ENCODE data around the gene LRRC4. TPM values are rescaled to one million over a fixed set of nuclear protein-coding genes. Genes with fewer than 3 reads are reported as not detected.

LRRC4 gene
- total RNA-seq, 1 donor from 2014 or later: 19.8 TPM

GRCh38 chr7:127995881-127996215, 35.4 kb downstream of the LRRC4 start:
- peaks cover 7% of the 10 kb centered on the region for H4K20me1 ChIP-seq (ENCODE audit: low read depth)
- Mint-ChIP-seq H3K9me3 (no peaks in the 10 kb centered on the region), H3K4me1 (peaks cover 44% of the 10 kb centered on the region), H3K27me3 (ENCODE audit: insufficient read depth, low read depth) (peaks cover 3% of the 10 kb centered on the region), H3K4me3 (no peak overlapping the region), H3K27ac (peak overlapping the region; percentile 52), H3K36me3 (peaks cover 19% of the 10 kb centered on the region)
- no peak overlapping the region for H3K4me2 ChIP-seq
- no peak for DNase-seq (ENCODE audit: low spot score)
- H3K4me3 ChIP-seq: no peak overlapping the region
- no peaks in the 10 kb centered on the region for H3K9me3 ChIP-seq (ENCODE audit: low read depth)
- no peaks in the 10 kb centered on the region for H3K36me3 ChIP-seq
- H3K4me1 ChIP-seq: peaks cover 25% of the 10 kb centered on the region
- H3K79me2 ChIP-seq (ENCODE audit: low read depth): no peaks in the 10 kb centered on the region
- no peaks in the 10 kb centered on the region for H3K27me3 ChIP-seq
- no peak overlapping the region for H3K9ac ChIP-seq
- H3K27ac ChIP-seq: peak overlapping the region; percentile 1
- H3F3A ChIP-seq (ENCODE audit: low read depth): peaks cover 7% of the 10 kb centered on the region
- no peak for TF ChIP-seq EZH2phosphoT487 (IDR thresholded peaks at IDR 0.05)
- TF ChIP-seq, protein P1, sequence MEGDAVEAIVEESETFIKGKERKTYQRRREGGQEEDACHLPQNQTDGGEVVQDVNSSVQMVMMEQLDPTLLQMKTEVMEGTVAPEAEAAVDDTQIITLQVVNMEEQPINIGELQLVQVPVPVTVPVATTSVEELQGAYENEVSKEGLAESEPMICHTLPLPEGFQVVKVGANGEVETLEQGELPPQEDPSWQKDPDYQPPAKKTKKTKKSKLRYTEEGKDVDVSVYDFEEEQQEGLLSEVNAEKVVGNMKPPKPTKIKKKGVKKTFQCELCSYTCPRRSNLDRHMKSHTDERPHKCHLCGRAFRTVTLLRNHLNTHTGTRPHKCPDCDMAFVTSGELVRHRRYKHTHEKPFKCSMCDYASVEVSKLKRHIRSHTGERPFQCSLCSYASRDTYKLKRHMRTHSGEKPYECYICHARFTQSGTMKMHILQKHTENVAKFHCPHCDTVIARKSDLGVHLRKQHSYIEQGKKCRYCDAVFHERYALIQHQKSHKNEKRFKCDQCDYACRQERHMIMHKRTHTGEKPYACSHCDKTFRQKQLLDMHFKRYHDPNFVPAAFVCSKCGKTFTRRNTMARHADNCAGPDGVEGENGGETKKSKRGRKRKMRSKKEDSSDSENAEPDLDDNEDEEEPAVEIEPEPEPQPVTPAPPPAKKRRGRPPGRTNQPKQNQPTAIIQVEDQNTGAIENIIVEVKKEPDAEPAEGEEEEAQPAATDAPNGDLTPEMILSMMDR (IDR thresholded peaks at IDR 0.05): no peak
- no peak for TF ChIP-seq EZH2 (IDR thresholded peaks at IDR 0.05)
- H2AFZ ChIP-seq (replicated peaks): no peak overlapping the region

GRCh38 chr7:127995156-127995880, 35.9 kb downstream of the LRRC4 start:
- H3K9me3 Mint-ChIP-seq: no peaks in the 10 kb centered on the region
- Histone ChIP-seq H3K36me3 (no peaks in the 10 kb centered on the region), H3K9ac (no peak overlapping the region), H3K4me3 (no peak overlapping the region), H3F3A (ENCODE audit: low read depth) (peaks cover 7% of the 10 kb centered on the region), H3K9me3 (ENCODE audit: low read depth) (no peaks in the 10 kb centered on the region), H3K4me1 (peaks cover 25% of the 10 kb centered on the region), H3K27ac (peak overlapping the region; percentile 1), H3K79me2 (ENCODE audit: low read depth) (no peaks in the 10 kb centered on the region), H3K4me2 (peak overlapping the region; percentile 3), H2AFZ (replicated peaks) (no peak overlapping the region), H3K27me3 (no peaks in the 10 kb centered on the region), H4K20me1 (ENCODE audit: low read depth) (peaks cover 7% of the 10 kb centered on the region)
- peaks cover 19% of the 10 kb centered on the region for H3K36me3 Mint-ChIP-seq
- peaks cover 40% of the 10 kb centered on the region for H3K4me1 Mint-ChIP-seq
- H3K27me3 Mint-ChIP-seq (ENCODE audit: insufficient read depth, low read depth): peaks cover 3% of the 10 kb centered on the region
- TF ChIP-seq EZH2 (IDR thresholded peaks at IDR 0.05): no peak
- no peak for TF ChIP-seq EZH2phosphoT487 (IDR thresholded peaks at IDR 0.05)
- TF ChIP-seq, protein P1 (IDR thresholded peaks at IDR 0.05): no peak
- peak overlapping the region; percentile 54 for H3K27ac Mint-ChIP-seq
- DNase-seq (ENCODE audit: low spot score): no peak
- H3K4me3 Mint-ChIP-seq: no peak overlapping the region

- no peaks in the 10 kb centered on the region for H3K79me2 ChIP-seq (ENCODE audit: low read depth)
- no peak overlapping the region for H2AFZ ChIP-seq (replicated peaks)
- Mint-ChIP-seq H3K27ac (no peak overlapping the region), H3K27me3 (ENCODE audit: insufficient read depth, low read depth) (peaks cover 3% of the 10 kb centered on the region), H3K4me1 (peaks cover 39% of the 10 kb centered on the region), H3K4me3 (no peak overlapping the region), H3K9me3 (no peaks in the 10 kb centered on the region), H3K36me3 (peaks cover 16% of the 10 kb centered on the region)
- H3K36me3 ChIP-seq: no peaks in the 10 kb centered on the region
- TF ChIP-seq, protein P1 (IDR thresholded peaks at IDR 0.05): no peak
- TF ChIP-seq EZH2 (IDR thresholded peaks at IDR 0.05) (no peak), EZH2phosphoT487 (IDR thresholded peaks at IDR 0.05) (no peak)
- H3K9ac ChIP-seq: no peak overlapping the region
- H3K27ac ChIP-seq: no peak overlapping the region
- H3F3A ChIP-seq (ENCODE audit: low read depth): peaks cover 7% of the 10 kb centered on the region
- no peak for DNase-seq (ENCODE audit: low spot score)
- H3K27me3 ChIP-seq: no peaks in the 10 kb centered on the region
- peaks cover 7% of the 10 kb centered on the region for H4K20me1 ChIP-seq (ENCODE audit: low read depth)
- H3K4me3 ChIP-seq: no peak overlapping the region
- H3K4me2 ChIP-seq: no peak overlapping the region
- no peaks in the 10 kb centered on the region for H3K9me3 ChIP-seq (ENCODE audit: low read depth)
- peaks cover 25% of the 10 kb centered on the region for H3K4me1 ChIP-seq
These were observed 37.2 kb downstream of the LRRC4 start for GRCh38 chr7:127993987-127994386.

All from neural progenitor cell (in vitro differentiated cells).